Measurements from ENCODE around the gene SOCS3. TPM values are rescaled to one million over a fixed set of nuclear protein-coding genes. Genes with fewer than 3 reads are reported as not detected.

The SOCS3 gene
- total RNA-seq, 1 donor = 118 TPM

DNA sequence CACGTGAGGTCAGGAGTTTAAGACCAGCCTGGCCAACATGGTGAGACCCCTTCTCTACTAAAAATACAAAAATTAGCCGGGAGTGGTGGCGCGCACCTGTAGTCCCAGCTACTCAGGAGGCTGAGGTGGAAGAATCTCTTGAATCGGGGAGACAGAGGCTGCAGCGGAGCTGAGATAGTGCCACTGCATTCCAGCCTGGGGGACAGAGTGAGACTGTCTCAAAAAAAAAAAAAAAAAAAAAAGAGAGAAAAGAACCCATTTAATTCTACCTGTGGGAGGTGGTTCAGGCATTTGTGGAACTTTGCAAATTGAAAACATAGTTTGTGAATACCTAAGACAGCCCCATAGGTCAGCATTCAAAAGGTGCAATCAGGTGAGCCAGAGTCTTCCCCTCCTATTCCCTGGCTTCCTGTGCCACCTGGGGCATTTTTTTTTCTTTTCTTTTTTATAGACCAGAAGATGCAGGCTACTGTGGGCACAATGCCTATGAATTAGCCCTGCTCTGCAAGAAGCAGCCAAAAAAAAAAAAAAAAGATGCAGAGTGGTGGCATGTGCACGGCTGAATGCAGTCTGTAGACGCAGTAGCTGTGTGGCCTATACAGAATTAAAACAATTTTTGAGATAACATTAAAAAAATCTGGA, 9.1 kb upstream of the SOCS3 start:
- no peak for DNase-seq (ENCODE audit: low read depth in 2 of 3, low spot score in 2 of 3)

DNA sequence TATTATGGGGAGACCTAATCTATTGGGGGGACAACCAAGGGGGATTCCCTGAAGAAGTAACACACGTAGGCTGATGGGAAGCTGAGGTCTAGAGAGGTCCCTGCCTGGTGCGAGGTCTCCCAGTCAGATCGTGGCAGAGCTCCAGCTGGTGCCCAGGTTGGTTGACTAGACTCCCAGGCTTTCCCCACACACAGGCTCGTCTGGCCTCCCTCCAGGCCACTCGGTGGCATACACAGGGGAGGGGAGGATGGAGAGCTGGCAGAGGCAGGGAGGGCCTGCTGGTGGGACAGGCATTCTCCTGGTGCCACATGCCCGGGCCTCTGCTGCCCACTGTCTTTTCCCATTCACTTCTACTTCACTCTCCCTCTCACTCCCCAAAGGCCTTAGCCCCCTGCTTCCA, 8.5 kb upstream of the SOCS3 start:
- no peak for DNase-seq (ENCODE audit: low read depth in 2 of 3, low spot score in 2 of 3)

- no peak for DNase-seq (ENCODE audit: low read depth in 2 of 3, low spot score in 2 of 3)
Measured at GRCh38 chr17:78367193-78367592, 7.3 kb upstream of the SOCS3 start.

- DNase-seq (ENCODE audit: low read depth in 2 of 3, low spot score in 2 of 3) = no peak
Measured at GRCh38 chr17:78366109-78366848, 6.4 kb upstream of the SOCS3 start.

GRCh38 chr17:78365561-78366108, 5.8 kb upstream of the SOCS3 start:
- no peak for DNase-seq (ENCODE audit: low read depth in 2 of 3, low spot score in 2 of 3)

- DNase-seq (ENCODE audit: low read depth in 2 of 3, low spot score in 2 of 3) = peak in 2 of 3 donors; percentile 84 to 90
Measured at GRCh38 chr17:78364436-78365281, 4.8 kb upstream of the SOCS3 start.

GRCh38 chr17:78362671-78363070, 2.8 kb upstream of the SOCS3 start:
- no peak for DNase-seq (ENCODE audit: low read depth in 2 of 3, low spot score in 2 of 3)

GRCh38 chr17:78362232-78362631, 2.4 kb upstream of the SOCS3 start:
- DNase-seq (ENCODE audit: low read depth in 2 of 3, low spot score in 2 of 3) = no peak

DNA sequence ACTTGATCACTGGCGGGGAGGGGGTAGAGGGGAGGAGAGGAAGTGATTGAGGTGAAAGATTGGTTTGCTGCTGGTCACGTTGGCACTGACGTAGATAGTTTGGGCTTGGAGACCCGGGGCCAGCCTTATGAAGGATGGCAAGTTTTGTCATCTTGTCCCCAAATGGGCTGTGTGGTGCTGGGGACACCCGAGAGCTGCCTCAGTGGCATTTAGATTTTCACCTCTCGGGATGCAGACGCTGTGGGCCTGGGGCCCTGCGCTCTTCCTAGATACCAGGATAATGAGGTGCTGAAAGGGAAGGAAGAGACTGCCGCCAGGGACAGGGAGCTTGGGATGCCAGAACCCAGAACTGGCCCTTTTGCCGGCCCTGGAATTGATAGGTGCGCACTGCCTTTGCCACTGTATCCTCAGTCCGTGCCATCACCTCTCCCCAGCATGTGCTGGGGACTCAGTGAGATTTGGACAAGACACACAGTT, 1.4 kb upstream of the SOCS3 start:
- peak in 1 of 3 donors; percentile 51 for DNase-seq (ENCODE audit: low read depth in 2 of 3, low spot score in 2 of 3)

- peak; percentile 70 to 88 (median 82) for DNase-seq (ENCODE audit: low read depth in 2 of 3, low spot score in 2 of 3)
Measured at GRCh38 chr17:78360371-78361224, 721 bp upstream of the SOCS3 start.

- no peak for DNase-seq (ENCODE audit: low read depth in 2 of 3, low spot score in 2 of 3)
Measured at GRCh38 chr17:78359321-78359996, 418 bp downstream of the SOCS3 start.

DNA sequence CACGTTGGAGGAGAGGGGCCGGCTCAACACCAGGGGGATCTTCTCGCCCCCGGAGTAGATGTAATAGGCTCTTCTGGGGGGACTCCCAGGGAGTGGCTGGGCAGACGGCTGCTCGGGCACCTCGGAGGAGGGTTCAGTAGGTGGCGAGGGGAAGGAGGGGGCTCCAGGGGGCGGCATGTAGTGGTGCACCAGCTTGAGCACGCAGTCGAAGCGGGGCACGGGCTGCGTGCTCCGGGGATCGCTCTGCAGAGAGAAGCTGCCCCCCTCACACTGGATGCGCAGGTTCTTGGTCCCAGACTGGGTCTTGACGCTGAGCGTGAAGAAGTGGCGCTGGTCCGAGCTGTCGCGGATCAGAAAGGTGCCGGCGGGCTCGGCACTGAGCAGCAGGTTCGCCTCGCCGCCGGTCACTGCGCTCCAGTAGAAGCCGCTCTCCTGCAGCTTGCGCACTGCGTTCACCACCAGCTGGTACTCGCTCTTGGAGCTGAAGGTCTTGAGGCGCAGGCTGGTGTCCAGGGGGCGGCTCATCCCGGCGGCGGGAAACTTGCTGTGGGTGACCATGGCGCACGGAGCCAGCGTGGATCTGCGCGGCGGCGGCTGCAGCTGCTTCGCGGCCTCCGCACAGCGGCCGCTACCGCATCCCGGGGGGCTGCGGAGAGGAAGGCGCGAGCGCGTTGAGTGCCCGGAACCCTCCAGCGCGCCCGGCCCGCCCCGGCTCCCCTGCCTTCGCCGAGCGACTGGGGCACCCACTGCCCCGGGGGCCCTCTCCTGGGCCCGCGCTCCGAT, 1.1 kb downstream of the SOCS3 start:
- DNase-seq (ENCODE audit: low read depth in 2 of 3, low spot score in 2 of 3) = no peak

DNA sequence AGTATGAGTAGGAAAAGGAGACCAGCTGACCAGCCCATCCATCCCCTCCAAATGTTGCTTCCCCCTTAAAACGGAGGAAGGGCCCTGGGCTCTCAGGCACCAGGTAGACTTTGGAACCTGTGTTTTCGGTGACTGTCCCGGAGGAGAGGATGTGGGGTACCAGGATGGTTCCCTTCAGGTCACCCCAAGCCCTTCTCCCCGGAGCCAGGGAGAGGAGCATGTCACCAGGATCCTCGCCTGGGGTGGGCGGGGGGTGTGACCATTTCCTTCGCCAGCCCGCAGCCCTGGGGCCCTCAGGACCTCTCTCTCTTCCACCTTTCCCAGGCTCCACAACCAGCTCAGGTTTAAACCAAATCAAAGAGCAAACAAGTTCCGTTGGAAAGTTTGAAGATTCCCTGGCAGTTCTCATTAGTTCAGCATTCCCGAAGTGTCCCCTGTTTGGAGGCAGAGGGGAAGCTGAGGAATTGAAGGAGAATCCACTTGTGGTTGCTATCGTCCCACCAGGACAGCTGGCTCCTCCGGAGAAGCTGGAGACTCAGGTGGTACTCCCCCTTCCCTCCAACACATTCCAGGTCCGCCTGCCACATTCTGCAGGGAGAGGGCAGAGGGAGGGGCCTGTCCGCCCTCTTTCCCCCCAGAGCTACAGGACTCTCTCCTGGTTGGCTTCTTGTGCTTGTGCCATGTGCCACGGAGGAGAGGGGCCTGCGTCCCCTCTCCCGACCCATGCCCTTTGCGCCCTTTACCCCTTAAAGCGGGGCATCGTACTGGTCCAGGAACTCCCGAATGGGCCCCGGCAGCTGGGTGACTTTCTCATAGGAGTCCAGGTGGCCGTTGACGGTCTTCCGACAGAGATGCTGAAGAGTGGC, 2.0 kb downstream of the SOCS3 start:
- DNase-seq (ENCODE audit: low read depth in 2 of 3, low spot score in 2 of 3) = no peak

- no peak for DNase-seq (ENCODE audit: low read depth in 2 of 3, low spot score in 2 of 3)
Measured at GRCh38 chr17:78357177-78357586, 2.7 kb downstream of the SOCS3 start.

DNA sequence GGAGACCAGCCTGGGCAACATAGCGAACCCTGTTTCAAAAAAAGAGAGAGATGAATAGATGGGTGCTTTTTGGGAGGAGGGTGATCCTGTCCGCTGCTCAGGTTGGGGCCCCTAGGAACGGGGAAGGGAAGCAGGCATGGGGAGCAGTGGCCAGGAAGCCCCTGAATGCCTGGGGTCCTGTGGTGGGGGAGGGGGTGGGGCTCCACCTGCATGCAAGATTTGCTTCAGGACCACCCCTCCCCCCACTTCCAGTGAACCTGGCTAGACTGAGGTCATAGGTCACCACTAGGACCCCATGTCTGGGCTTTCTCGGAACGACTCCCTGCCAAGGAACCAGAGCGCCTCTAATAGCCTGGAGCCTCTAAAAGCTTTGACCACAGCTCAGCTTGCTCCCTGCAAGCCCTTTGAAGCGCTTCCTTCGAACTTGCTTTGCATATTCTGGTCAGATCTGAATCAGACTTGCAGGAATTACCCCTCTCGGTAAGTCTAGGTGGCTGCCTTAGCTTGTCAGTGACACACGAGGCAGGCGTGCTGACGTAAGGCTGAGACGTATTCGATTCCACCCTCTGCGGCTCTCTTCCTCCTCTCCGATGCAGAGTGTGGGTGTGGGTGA, 3.7 kb downstream of the SOCS3 start:
- DNase-seq (ENCODE audit: low read depth in 2 of 3, low spot score in 2 of 3) = peak; percentile 53 to 81 (median 64)

- no peak for DNase-seq (ENCODE audit: low read depth in 2 of 3, low spot score in 2 of 3)
Measured at GRCh38 chr17:78355701-78356100, 4.2 kb downstream of the SOCS3 start.

GRCh38 chr17:78355045-78355641, 4.7 kb downstream of the SOCS3 start:
- DNase-seq (ENCODE audit: low read depth in 2 of 3, low spot score in 2 of 3) = no peak
